Caco-2 (cell line): ENCODE data around the gene ERO1B. TPM values are rescaled to one million over a fixed set of nuclear protein-coding genes. Genes with fewer than 3 reads are reported as not detected.

ENCODE experiments used
- BruUV-seq: library from RNA; stranded (reverse); fragments of 400-500 nt; replicated peaks from 2 replicates; lab custom pipeline; 2021; lab: Mats Ljungman, UMichigan
- CTCF ChIA-PET: fragments of 300-600 bp; sonication (Branson Sonifier 250); formaldehyde crosslinking; loops from one replicate; lab custom pipeline; 2022; ENCODE audit warnings: antibody characterized with exemption; lab: Charles Lee
- POLR2A ChIA-PET: fragments of 300-600 bp; sonication (Branson Sonifier 250); formaldehyde crosslinking; loops from one replicate; lab custom pipeline; 2022; ENCODE audit warnings: antibody characterized with exemption; lab: Charles Lee
- DNase-seq, 2 experiments: peaks; one replicate each; pipeline versions ENCODE4 v3.0.0 to v3.0.0-alpha.2; 2020 to 2022
- H3K27me3 ChIP-seq: replicated peaks from 2 replicates; pipeline ENCODE4 v1.6.0; 2011; ENCODE audit warnings: low read length; ENCODE audit not compliant: control insufficient read depth, insufficient read depth
- H3K36me3 ChIP-seq: 2 replicates; pipeline ENCODE4 v1.5.1; 2011; ENCODE audit warnings: low read length; ENCODE audit not compliant: control insufficient read depth, insufficient read depth
- H3K4me1 ChIP-seq: fragments of 250-450 bp; sonication (Bioruptor Pico); 2 replicates; pipeline ENCODE4 v1.5.1; 2020; ENCODE audit warnings: mild to moderate bottlenecking
- H3K4me3 ChIP-seq: 2 replicates; pipeline ENCODE4 v1.5.1; 2011; ENCODE audit warnings: low read depth, mild to moderate bottlenecking, control low read depth, low read length
- H3K9me3 ChIP-seq: fragments of 250-450 bp; sonication (Bioruptor Pico); 2 replicates; pipeline ENCODE4 v1.5.1; 2020; ENCODE audit warnings: mild to moderate bottlenecking, moderate library complexity
- H3K27ac Mint-ChIP-seq: one replicate; pipeline ENCODE4 v1.8.0; 2022; ENCODE audit warnings: mixed read lengths; ENCODE audit not compliant: unreplicated experiment
- H3K27me3 Mint-ChIP-seq: one replicate; pipeline ENCODE4 v1.8.0; 2022; ENCODE audit warnings: mixed read lengths; ENCODE audit not compliant: insufficient read depth, unreplicated experiment
- H3K36me3 Mint-ChIP-seq: one replicate; pipeline ENCODE4 v1.8.0; 2022; ENCODE audit warnings: mild to moderate bottlenecking, mixed read lengths; ENCODE audit not compliant: insufficient read depth, unreplicated experiment
- H3K4me1 Mint-ChIP-seq: one replicate; pipeline ENCODE4 v1.8.0; 2022; ENCODE audit warnings: low read depth, mixed read lengths; ENCODE audit not compliant: unreplicated experiment
- H3K4me3 Mint-ChIP-seq: one replicate; pipeline ENCODE4 v1.8.0; 2022; ENCODE audit warnings: mild to moderate bottlenecking, moderate library complexity, mixed read lengths; ENCODE audit not compliant: unreplicated experiment
- H3K9me3 Mint-ChIP-seq: one replicate; pipeline ENCODE4 v1.8.0; 2022; ENCODE audit warnings: mixed read lengths; ENCODE audit not compliant: unreplicated experiment
- intact Hi-C: fragments of 100-400 bp; cut with micrococcal nuclease; formaldehyde crosslinking; loops from one replicate; pipeline ENCODE4 v1.10.0; 2022; ENCODE audit not compliant: unreplicated experiment
- total RNA-seq: library from RNA; stranded (reverse); gene quantifications from 2 replicates; pipeline ENCODE4 v1.2.3, GENCODE V29; 2022
- TF ChIP-seq, protein P1 (sequence below), 2 experiments: fragments of 200-600 bp in 1 of 2; IDR thresholded peaks; 1 replicate in 1 of 2; 2 replicates in 1 of 2; pipeline versions ENCODE4 v1.5.1 to v1.8.0; 2011 to 2022; ENCODE audit warnings: antibody characterized with exemption in 1 of 2, control low read depth in 1 of 2, inconsistent platforms in 1 of 2, low read depth in 1 of 2, low read length in 1 of 2, mild to moderate bottlenecking in 1 of 2, moderate library complexity in 1 of 2; ENCODE audit not compliant: insufficient read depth in 1 of 2, severe bottlenecking in 1 of 2, unreplicated experiment in 1 of 2

Gene ERO1B
- total RNA-seq, 1 experiment from 2014 or later: 2.6 TPM

DNA sequence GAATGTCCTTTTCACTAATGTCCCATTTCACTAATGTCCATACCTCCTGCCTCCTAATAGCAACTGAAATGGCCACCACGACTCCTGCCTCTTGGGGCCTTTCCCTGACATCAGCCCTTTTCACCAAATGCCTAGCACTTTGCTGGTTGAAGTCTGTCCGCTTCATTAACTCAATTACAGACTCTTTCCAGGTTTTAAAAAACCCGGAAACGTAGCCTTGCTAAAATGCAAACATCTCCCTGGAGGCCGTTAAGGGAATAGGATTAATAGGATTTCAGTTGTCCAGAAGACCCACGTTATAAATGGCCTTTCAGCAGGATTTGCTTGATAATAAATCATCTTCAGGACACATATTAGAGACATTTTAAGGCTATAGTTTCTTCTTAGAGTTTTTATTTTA, 25.7 kb upstream of the ERO1B start:
- POLR2A ChIA-PET: no interaction called here
- Mint-ChIP-seq H3K4me3 (no peak overlapping the region), H3K27me3 (peaks cover 2% of the 10 kb centered on the region), H3K36me3 (no peaks in the 10 kb centered on the region), H3K4me1 (no peaks in the 10 kb centered on the region), H3K9me3 (no peaks in the 10 kb centered on the region), H3K27ac (no peak overlapping the region)
- Histone ChIP-seq H3K36me3 (no peaks in the 10 kb centered on the region), H3K4me3 (no peak overlapping the region), H3K4me1 (no peaks in the 10 kb centered on the region), H3K27me3 (no peaks in the 10 kb centered on the region), H3K9me3 (no peaks in the 10 kb centered on the region)
- TF ChIP-seq, protein P1, sequence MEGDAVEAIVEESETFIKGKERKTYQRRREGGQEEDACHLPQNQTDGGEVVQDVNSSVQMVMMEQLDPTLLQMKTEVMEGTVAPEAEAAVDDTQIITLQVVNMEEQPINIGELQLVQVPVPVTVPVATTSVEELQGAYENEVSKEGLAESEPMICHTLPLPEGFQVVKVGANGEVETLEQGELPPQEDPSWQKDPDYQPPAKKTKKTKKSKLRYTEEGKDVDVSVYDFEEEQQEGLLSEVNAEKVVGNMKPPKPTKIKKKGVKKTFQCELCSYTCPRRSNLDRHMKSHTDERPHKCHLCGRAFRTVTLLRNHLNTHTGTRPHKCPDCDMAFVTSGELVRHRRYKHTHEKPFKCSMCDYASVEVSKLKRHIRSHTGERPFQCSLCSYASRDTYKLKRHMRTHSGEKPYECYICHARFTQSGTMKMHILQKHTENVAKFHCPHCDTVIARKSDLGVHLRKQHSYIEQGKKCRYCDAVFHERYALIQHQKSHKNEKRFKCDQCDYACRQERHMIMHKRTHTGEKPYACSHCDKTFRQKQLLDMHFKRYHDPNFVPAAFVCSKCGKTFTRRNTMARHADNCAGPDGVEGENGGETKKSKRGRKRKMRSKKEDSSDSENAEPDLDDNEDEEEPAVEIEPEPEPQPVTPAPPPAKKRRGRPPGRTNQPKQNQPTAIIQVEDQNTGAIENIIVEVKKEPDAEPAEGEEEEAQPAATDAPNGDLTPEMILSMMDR (IDR thresholded peaks at IDR 0.05; ENCODE audit: insufficient read depth in 1 of 2, low read depth in 1 of 2, low read length in 1 of 2, severe bottlenecking in 1 of 2, unreplicated experiment in 1 of 2): no peak
- BruUV-seq: no TSS peak
- intact Hi-C loops: no loop called here
- no peak for DNase-seq
- CTCF ChIA-PET: no interaction called here

DNA sequence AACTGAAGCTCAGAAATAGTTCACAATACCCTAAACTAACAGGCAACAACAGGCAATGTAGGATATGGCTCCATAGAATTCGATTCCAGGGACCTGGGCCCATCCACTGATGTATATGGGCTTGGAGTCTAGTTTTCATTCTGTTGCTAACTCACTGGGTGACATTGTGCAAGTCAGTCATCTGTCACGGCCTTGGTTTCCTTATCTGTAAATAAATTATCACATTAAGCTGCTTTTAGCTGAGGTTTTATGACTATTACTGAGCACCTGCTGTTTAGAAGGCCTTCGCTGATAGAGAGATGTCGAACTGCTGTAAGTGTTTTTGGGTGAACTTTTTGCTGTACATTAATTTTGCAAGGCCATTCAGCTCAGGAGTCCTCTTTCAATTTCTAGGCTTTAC, 22.9 kb upstream of the ERO1B start:
- Mint-ChIP-seq H3K4me1 (no peaks in the 10 kb centered on the region), H3K36me3 (no peaks in the 10 kb centered on the region), H3K9me3 (no peaks in the 10 kb centered on the region), H3K4me3 (no peak overlapping the region), H3K27me3 (no peaks in the 10 kb centered on the region), H3K27ac (no peak overlapping the region)
- ChIA-PET POLR2A (no interaction called here), CTCF (interaction anchor here (0.5 kb wide), 1 partner anchor 188 kb away, joined by 5 read pairs; no protein-coding TSS in a partner anchor)
- TF ChIP-seq, protein P1 (IDR thresholded peaks at IDR 0.05; ENCODE audit: insufficient read depth in 1 of 2, low read depth in 1 of 2, low read length in 1 of 2, severe bottlenecking in 1 of 2, unreplicated experiment in 1 of 2): no peak
- Histone ChIP-seq H3K4me1 (no peaks in the 10 kb centered on the region), H3K27me3 (no peaks in the 10 kb centered on the region), H3K9me3 (no peaks in the 10 kb centered on the region), H3K36me3 (no peaks in the 10 kb centered on the region), H3K4me3 (no peak overlapping the region)
- no peak for DNase-seq
- BruUV-seq: no TSS peak
- intact Hi-C loops: no loop called here

DNA sequence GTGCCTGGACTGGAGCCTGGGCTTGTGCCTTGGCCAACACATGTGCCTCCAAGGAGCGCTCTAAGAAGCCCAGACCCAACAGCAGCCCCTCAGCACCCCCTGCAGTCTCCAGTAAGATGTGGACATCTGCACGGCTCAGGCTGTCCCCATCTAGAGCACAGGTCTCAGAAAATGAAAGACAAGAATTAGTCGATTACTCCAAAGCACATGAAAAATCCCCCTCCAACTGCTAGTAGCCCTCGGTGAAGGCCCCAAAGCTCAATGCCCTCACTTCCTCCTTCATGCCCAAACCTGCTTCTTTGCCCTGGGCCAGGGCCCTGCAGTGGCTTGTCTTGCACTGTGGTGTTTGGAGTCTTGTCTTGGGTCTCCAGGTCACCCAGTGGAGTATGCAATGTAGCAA, 21.9 kb upstream of the ERO1B start:
- intact Hi-C loops: no loop called here
- Mint-ChIP-seq H3K27me3 (peaks cover 2% of the 10 kb centered on the region), H3K4me1 (no peaks in the 10 kb centered on the region), H3K36me3 (no peaks in the 10 kb centered on the region), H3K4me3 (no peak overlapping the region), H3K9me3 (no peaks in the 10 kb centered on the region), H3K27ac (no peak overlapping the region)
- POLR2A ChIA-PET: no interaction called here
- no peaks in the 10 kb centered on the region for H3K4me1 ChIP-seq
- no peaks in the 10 kb centered on the region for H3K27me3 ChIP-seq
- no peak overlapping the region for H3K4me3 ChIP-seq
- H3K36me3 ChIP-seq: no peaks in the 10 kb centered on the region
- TF ChIP-seq, protein P1 (IDR thresholded peaks at IDR 0.05; ENCODE audit: insufficient read depth in 1 of 2, low read depth in 1 of 2, low read length in 1 of 2, severe bottlenecking in 1 of 2, unreplicated experiment in 1 of 2): no peak
- BruUV-seq: no TSS peak
- CTCF ChIA-PET: interaction anchor here (0.6 kb wide), 1 partner anchor 701 kb away, joined by 3 read pairs; the partner anchor contains the start of gene MT1HL1
- H3K9me3 ChIP-seq: no peaks in the 10 kb centered on the region
- DNase-seq: no peak
